Karpas-422 (cell line): ENCODE results near the gene SLC39A5. TPM values are rescaled to one million over a fixed set of nuclear protein-coding genes. Genes with fewer than 3 reads are reported as not detected.

Experiments used
- DNase-seq: peaks from one replicate; pipeline ENCODE4 v3.0.0-alpha.2; 2015
- H2AFZ ChIP-seq: fragments of 200-600 bp; sonication (generic); 2 replicates; pipeline ENCODE4 v1.6.1; 2014; ENCODE audit warnings: antibody characterized with exemption, low read length, mixed read lengths
- H3K27ac ChIP-seq: fragments of 200-600 bp; sonication (generic); 2 replicates; pipeline ENCODE4 v1.5.1; 2014; ENCODE audit warnings: mild to moderate bottlenecking, low read length, moderate library complexity
- H3K27me3 ChIP-seq: fragments of 200-600 bp; sonication (generic); 2 replicates; pipeline ENCODE4 v1.6.1; 2014; ENCODE audit warnings: low read length, mixed read lengths
- H3K36me3 ChIP-seq: fragments of 200-600 bp; sonication (generic); 2 replicates; pipeline ENCODE4 v1.6.1; 2014; ENCODE audit warnings: low read length, mixed read lengths; ENCODE audit not compliant: insufficient read depth
- H3K4me1 ChIP-seq: fragments of 200-600 bp; sonication (generic); 2 replicates; pipeline ENCODE4 v1.6.1; 2014; ENCODE audit warnings: mild to moderate bottlenecking, low read length, mixed read lengths
- H3K4me2 ChIP-seq: fragments of 200-600 bp; sonication (generic); 2 replicates; pipeline ENCODE4 v1.6.1; 2014; ENCODE audit warnings: low read length, low read depth, mild to moderate bottlenecking; ENCODE audit not compliant: poor library complexity, severe bottlenecking
- H3K4me3 ChIP-seq: fragments of 200-600 bp; sonication (generic); 2 replicates; pipeline ENCODE4 v1.5.1; 2014; ENCODE audit warnings: mild to moderate bottlenecking, antibody characterized with exemption, low read length, mixed read lengths
- H3K79me2 ChIP-seq: fragments of 200-600 bp; sonication (generic); 2 replicates; pipeline ENCODE4 v1.6.1; 2014; ENCODE audit warnings: mild to moderate bottlenecking, low read length, mixed read lengths
- H3K9ac ChIP-seq: fragments of 200-600 bp; sonication (generic); 2 replicates; pipeline ENCODE4 v1.6.0; 2014; ENCODE audit warnings: low read length
- H3K9me2 ChIP-seq: fragments of 200-600 bp; sonication (generic), shearing (Covaris generic); replicated peaks from 2 replicates; pipeline ENCODE4 v1.6.0; 2014; ENCODE audit warnings: mild to moderate bottlenecking, low read length, moderate library complexity; ENCODE audit not compliant: insufficient read depth
- H3K9me3 ChIP-seq: fragments of 300-700, 200-600 bp; sonication (generic); 2 replicates; pipeline ENCODE4 v1.6.1; 2014; ENCODE audit warnings: low read length, mixed read lengths
- H4K20me1 ChIP-seq: fragments of 200-600 bp; sonication (generic); 2 replicates; pipeline ENCODE4 v1.6.1; 2014; ENCODE audit warnings: mild to moderate bottlenecking, antibody characterized with exemption, low read length, low read depth; ENCODE audit not compliant: insufficient read depth
- total RNA-seq: library from RNA; depleted of rRNA; stranded (reverse); fragments of >200 nt; shearing (Covaris generic); gene quantifications from 2 replicates; pipeline ENCODE4 v1.2.3, GENCODE V29; 2014; ENCODE audit warnings: low replicate concordance

SLC39A5 gene
- total RNA-seq, 1 experiment from 2014 or later = not detected

DNA sequence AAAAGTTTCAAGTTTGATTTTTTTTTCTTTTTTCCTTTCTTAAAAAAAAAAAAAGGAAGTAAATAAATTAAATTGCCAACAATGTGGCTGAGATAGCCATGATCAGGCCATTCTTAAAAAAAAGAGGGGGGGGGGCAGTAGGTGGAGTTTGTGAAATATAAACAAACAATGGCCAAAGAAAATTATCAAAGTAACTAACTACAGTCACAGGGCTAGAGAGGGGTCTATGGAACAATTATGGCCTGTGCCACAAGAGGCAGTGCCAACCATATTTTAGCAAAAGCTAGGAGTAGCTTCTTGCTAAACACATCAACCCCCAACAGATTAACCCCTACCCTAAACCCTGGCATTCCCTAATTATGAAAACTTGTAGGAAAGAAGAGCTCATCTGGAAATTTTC lies 24.4 kb upstream of the SLC39A5 start:
- Histone ChIP-seq H4K20me1 (no peaks in the 10 kb centered on the region), H3K27ac (peak overlapping the region; percentile 18), H3K4me3 (no peak overlapping the region), H3K36me3 (peaks cover 29% of the 10 kb centered on the region; the same call in 1 of the 2 replicates), H3K4me2 (peak overlapping the region; percentile 28), H3K9me2 (no peaks in the 10 kb centered on the region), H3K9me3 (no peaks in the 10 kb centered on the region), H2AFZ (no peak overlapping the region), H3K27me3 (no peaks in the 10 kb centered on the region), H3K4me1 (peaks cover 30% of the 10 kb centered on the region), H3K9ac (no peak overlapping the region), H3K79me2 (no peaks in the 10 kb centered on the region)
- peak; percentile 60 for DNase-seq

DNA sequence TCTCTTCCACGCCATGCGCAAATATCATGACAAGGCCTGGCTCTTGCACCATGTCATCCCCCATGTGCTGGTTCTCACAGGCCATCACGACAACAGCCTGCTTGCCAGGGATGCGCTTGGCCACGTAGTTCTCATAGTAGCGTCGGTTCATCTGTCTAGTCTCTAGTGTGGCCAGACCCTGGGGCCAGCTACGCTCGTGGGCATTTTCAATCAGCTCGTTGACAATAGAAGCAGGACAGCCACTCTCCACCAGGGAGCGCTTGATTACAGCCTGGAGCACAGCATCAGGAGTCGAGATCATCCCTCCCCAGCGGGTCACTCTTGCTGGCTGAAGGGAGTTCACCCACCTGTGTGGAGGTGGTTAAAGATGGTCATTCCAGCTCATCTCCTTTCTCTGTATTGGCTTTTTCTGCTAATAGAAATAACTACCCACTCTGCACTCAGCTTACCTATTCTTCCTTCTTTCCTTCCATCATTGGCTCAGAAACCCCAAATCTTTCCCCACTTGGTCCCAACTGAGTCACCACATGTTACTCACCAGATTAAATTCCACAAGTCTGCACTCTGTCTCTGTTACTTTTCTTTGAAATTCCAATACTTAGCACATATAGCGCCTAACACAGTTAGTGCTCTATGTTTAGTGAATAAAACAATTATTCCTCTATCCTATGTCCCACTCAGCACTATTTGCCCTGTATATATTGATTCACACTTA lies 23.2 kb upstream of the SLC39A5 start:
- Histone ChIP-seq H3K4me3 (no peak overlapping the region), H3K9ac (no peak overlapping the region), H3K9me2 (no peaks in the 10 kb centered on the region), H4K20me1 (no peaks in the 10 kb centered on the region), H3K9me3 (no peaks in the 10 kb centered on the region), H3K79me2 (no peaks in the 10 kb centered on the region), H3K27me3 (no peaks in the 10 kb centered on the region), H3K4me2 (no peak overlapping the region), H3K4me1 (peaks cover 30% of the 10 kb centered on the region), H2AFZ (no peak overlapping the region), H3K27ac (no peak overlapping the region), H3K36me3 (peaks cover 29% of the 10 kb centered on the region; the same call in 1 of the 2 replicates)
- peak; percentile 75 for DNase-seq

DNA sequence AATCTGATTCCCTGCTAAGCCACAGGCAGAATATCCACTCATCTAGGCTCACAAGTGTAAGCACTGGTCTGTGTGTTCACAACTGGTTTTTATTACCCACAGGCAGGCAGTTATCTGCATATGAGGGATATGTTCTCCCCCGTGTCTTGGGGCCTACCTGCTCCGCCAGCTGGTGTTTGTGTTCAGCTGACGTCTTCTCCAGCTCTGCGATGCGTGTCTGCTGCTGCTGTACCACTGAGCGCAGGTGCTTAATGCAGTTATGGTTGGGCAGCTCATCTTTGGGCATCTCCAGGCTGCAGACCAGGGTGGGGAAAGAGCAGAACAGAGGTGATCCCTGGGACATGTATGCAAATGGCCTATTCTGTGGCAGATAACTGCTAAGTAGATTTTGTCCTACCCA lies 21.8 kb upstream of the SLC39A5 start:
- no peaks in the 10 kb centered on the region for H3K9me2 ChIP-seq
- H2AFZ ChIP-seq = no peak overlapping the region
- H3K9ac ChIP-seq = no peak overlapping the region
- H3K4me1 ChIP-seq = peaks cover 30% of the 10 kb centered on the region
- H4K20me1 ChIP-seq = no peaks in the 10 kb centered on the region
- H3K79me2 ChIP-seq = no peaks in the 10 kb centered on the region
- H3K36me3 ChIP-seq = peaks cover 41% of the 10 kb centered on the region
- no peak overlapping the region for H3K4me3 ChIP-seq
- H3K27me3 ChIP-seq = no peaks in the 10 kb centered on the region
- H3K4me2 ChIP-seq = no peak overlapping the region
- peak overlapping the region; percentile 67 for H3K27ac ChIP-seq
- H3K9me3 ChIP-seq = no peaks in the 10 kb centered on the region
- DNase-seq = peak; percentile 61

DNA sequence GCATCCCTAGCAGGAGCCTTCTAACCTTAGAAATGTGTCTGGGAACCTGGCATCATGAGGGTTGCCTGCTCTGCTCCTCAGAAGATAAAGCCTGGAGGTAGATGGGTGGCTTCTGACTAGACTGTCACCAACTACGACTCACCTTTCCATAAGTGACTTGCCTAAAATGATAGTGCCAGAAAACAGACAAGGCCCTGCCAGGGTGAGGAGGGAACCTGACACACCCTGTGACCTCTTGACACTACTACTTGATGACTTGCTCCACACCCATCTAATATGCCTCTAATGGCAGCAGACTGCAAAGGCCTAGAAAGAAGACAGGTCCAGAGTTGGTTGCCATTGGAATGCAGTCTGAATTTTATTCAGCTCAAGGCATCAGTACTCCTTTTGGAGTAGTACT lies 17.5 kb upstream of the SLC39A5 start:
- no peak overlapping the region for H2AFZ ChIP-seq
- H3K4me2 ChIP-seq = no peak overlapping the region
- H3K9ac ChIP-seq = no peak overlapping the region
- H3K36me3 ChIP-seq = peaks cover 41% of the 10 kb centered on the region
- DNase-seq = no peak
- no peak overlapping the region for H3K4me3 ChIP-seq
- no peaks in the 10 kb centered on the region for H4K20me1 ChIP-seq
- H3K4me1 ChIP-seq = peaks cover 10% of the 10 kb centered on the region
- peaks cover 11% of the 10 kb centered on the region for H3K79me2 ChIP-seq
- no peak overlapping the region for H3K27ac ChIP-seq
- H3K9me3 ChIP-seq = no peaks in the 10 kb centered on the region
- H3K27me3 ChIP-seq = no peaks in the 10 kb centered on the region
- H3K9me2 ChIP-seq = no peaks in the 10 kb centered on the region

DNA sequence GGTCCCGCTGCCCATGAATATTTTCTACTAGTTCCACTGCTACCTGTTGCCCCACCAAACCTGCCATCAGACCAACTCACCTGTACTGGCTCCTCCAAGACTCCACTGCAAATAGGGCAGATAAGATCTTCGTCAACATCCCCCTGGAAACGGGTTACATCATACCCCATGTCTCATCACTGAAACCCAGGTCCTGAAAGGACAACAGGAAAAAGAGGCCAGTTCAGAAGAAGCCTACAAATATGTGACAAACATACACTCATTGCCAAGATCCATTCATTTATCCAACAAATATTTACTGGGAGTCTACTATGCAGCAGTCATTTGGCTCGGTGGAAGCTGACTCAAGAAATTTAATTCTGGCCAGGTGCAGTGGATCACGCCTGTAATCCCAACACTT lies 16.0 kb upstream of the SLC39A5 start:
- Histone ChIP-seq H3K27me3 (no peaks in the 10 kb centered on the region), H3K79me2 (peaks cover 19% of the 10 kb centered on the region), H3K9me3 (no peaks in the 10 kb centered on the region), H3K9ac (no peak overlapping the region), H3K4me2 (no peak overlapping the region), H3K36me3 (peaks cover 34% of the 10 kb centered on the region), H2AFZ (no peak overlapping the region), H3K9me2 (no peaks in the 10 kb centered on the region), H4K20me1 (no peaks in the 10 kb centered on the region), H3K4me3 (no peak overlapping the region), H3K4me1 (no peaks in the 10 kb centered on the region), H3K27ac (no peak overlapping the region)
- DNase-seq = no peak

DNA sequence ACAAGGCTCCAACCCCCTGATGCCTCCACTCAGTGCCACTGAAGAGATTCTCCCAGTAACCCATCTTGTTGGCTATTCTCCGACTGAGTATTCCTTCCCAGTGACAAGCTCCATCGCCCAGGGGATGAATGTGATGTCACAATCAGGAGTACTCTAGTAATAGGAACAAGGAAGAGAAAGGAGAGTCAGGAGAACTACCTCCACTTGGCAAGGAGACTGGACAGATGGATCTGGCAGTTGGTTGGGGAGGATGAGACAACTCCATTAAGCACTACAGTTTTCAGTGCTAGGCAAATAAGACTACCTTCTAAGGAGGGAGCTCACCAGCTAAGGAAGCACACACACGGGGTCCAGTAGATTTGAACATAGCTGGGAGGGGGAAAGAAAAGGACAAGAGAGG lies 13.4 kb upstream of the SLC39A5 start:
- H3K4me1 ChIP-seq = peaks cover 12% of the 10 kb centered on the region
- H3K9me3 ChIP-seq = no peaks in the 10 kb centered on the region
- H3K9me2 ChIP-seq = no peaks in the 10 kb centered on the region
- H3K27me3 ChIP-seq = no peaks in the 10 kb centered on the region
- H3K36me3 ChIP-seq = peaks cover 25% of the 10 kb centered on the region
- H3K79me2 ChIP-seq = peaks cover 40% of the 10 kb centered on the region
- no peak for DNase-seq
- no peaks in the 10 kb centered on the region for H4K20me1 ChIP-seq
- no peak overlapping the region for H3K9ac ChIP-seq
- H3K27ac ChIP-seq = no peak overlapping the region
- H3K4me3 ChIP-seq = no peak overlapping the region
- H3K4me2 ChIP-seq = no peak overlapping the region
- H2AFZ ChIP-seq = no peak overlapping the region

DNA sequence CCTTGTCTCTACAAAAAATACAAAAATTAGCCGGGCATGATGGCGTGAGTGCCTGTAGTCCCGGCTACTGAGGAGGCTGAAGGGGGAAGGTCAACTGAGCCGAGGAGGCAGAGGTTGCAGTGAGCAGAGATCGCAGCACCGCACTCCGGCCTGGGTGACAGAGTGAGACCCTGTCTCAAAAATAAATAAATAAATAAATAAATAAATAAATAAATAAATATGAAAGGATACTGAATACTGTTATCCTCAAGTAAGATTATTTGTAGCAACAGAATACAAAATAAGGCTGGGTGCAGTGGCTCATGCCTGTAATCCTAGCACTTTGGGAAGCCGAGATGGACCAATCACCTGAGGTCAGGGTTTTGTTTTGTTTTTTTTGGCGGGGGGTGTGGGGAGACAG lies 10.0 kb upstream of the SLC39A5 start:
- Histone ChIP-seq H3K4me2 (peak overlapping the region; percentile 95), H3K9me2 (no peaks in the 10 kb centered on the region), H3K79me2 (peaks cover 51% of the 10 kb centered on the region), H3K36me3 (peaks cover 4% of the 10 kb centered on the region; the same call in 1 of the 2 replicates), H3K9me3 (no peaks in the 10 kb centered on the region), H3K27me3 (no peaks in the 10 kb centered on the region), H2AFZ (no peak overlapping the region), H3K27ac (0 out of 2 replicates have a peak overlapping the region, but pooled peaks have one; percentile 86), H4K20me1 (no peaks in the 10 kb centered on the region), H3K9ac (no peak overlapping the region), H3K4me1 (peaks cover 28% of the 10 kb centered on the region), H3K4me3 (no peak overlapping the region)
- no peak for DNase-seq

DNA sequence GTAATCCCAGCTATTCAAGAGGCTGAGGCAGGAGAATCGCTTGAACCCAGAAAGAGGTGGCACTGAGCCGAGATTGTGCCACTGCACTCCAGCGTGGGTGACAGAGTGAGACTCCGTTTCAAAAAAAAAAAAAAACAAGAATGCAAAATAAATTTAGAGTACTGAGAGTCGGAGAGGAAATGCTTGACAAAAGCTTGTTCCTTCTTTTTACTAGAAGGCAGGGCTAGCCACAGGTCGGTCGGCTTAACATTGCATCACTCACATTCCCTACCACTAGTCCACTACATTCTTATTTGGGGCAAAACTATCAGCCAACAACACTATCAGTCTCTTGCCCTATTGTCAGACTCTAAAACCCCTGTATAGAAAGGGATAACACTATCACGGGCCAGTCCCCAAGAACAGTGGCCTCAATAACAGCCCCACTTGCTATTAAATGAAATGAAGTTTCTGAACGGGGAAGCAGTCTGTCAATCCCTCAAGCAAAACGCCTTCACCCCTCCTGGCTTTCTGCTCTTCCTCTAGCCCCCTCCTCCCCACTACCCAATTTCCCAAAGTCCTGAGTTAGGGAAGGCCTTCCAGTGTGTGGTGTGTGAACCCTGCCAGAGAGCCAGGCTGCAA lies 9.1 kb upstream of the SLC39A5 start:
- peak overlapping the region; percentile 91 for H3K4me3 ChIP-seq
- no peaks in the 10 kb centered on the region for H4K20me1 ChIP-seq
- no peaks in the 10 kb centered on the region for H3K27me3 ChIP-seq
- H3K4me1 ChIP-seq = peaks cover 37% of the 10 kb centered on the region
- peak overlapping the region; percentile 95 for H3K4me2 ChIP-seq
- H3K9me3 ChIP-seq = no peaks in the 10 kb centered on the region
- H3K27ac ChIP-seq = peak overlapping the region; percentile 86
- H3K79me2 ChIP-seq = peaks cover 56% of the 10 kb centered on the region
- peaks cover 4% of the 10 kb centered on the region; the same call in 1 of the 2 replicates for H3K36me3 ChIP-seq
- DNase-seq = peak; percentile 68
- H3K9me2 ChIP-seq = no peaks in the 10 kb centered on the region
- peak overlapping the region; percentile 86 for H3K9ac ChIP-seq
- H2AFZ ChIP-seq = no peak overlapping the region
